Measurements from ENCODE around the gene ATP6V0C.

DNA sequence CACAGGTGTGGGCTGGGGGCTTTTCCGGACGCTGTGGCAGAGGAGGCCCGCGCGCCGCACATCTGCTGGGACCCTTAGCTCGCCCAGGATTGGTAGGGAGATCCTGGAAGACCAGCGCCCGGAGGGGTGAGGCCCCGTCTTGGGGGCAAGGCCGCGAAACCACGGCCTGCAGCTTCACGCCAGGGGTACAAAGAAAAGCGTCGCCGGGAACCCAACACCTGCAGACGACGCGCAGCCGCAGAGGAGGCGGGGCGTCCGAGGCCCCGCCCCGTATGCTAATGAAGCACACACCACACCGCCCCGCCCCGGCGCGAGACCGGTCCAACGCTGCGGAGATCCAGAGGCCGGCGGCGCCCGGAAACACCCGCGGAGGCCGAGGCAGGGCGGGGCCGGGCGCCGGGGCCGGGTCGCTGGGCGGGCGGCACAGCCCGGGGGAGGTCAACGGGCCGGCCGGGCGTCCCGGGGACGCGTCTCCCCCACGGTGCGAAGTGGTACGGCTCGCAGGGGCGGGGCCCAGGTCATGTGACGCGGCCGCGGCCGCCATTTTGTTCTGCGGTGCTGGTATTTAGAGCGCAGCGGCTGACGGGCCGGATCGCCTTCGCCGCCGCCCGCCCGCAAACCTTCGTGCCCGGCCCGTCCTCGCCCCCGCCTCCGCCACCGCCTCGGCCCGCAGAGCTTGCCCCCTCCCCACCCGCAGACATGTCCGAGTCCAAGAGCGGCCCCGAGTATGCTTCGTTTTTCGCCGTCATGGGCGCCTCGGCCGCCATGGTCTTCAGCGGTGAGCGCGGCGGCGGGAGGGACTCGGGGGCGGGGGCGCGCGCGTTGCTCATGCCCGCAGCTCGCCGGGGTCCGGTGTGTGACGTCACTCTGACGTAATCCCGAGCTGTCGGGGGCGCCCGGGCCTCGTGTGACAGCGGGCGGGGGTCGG lies at the start of gene ATP6V0C:
- TF ChIP-seq GATA2 (IDR thresholded peaks at IDR 0.05; ENCODE audit: low read depth, low read length) = no peak
- TF ChIP-seq GATA3 (IDR thresholded peaks at IDR 0.05; ENCODE audit: low read depth, low read length) = no peak

All from SH-SY5Y (cell line).